Measurements from ENCODE around the gene NXN. TPM values are rescaled to one million over a fixed set of nuclear protein-coding genes. Genes with fewer than 3 reads are reported as not detected.
A peak's percentile ranks its signal among the peaks of the same experiment; 100 is the strongest.

The NXN gene
- total RNA-seq, result under 1 TPM; 0.22 to 0.65 TPM

GRCh38 chr17:979539-980405 is at the start of gene NXN:
Gene NXN (minus strand): TSS chr17:979776.
- POLR2A ChIA-PET, result no interaction called here
- Mint-ChIP-seq H3K36me3 (ENCODE audit: low read depth) (peaks cover 2% of the 10 kb centered on the region), H3K9me3 (no peaks in the 10 kb centered on the region), H3K27ac (peak within 1 kb of the TSS; percentile 9), H3K4me3 (peak within 1 kb of the TSS; percentile 69), H3K4me1 (peaks cover 18% of the 10 kb centered on the region), H3K27me3 (peaks cover 35% of the 10 kb centered on the region)
- CTCF ChIA-PET, result interaction anchor here (1.0 to 4.3 kb wide), 5 partner anchors 17 to 198 kb away, joined by 3 to 31 read pairs (median 4); partner anchors contain the start of genes GLOD4, MRM3 and TIMM22
- DNase-seq, result peak; percentile 83

GRCh38 chr17:1027044-1027443 is 47.5 kb upstream of the NXN start:
- H3K27ac Mint-ChIP-seq, result no peak overlapping the region
- H3K27me3 Mint-ChIP-seq, result no peaks in the 10 kb centered on the region
- CTCF ChIA-PET, result no interaction called here
- DNase-seq, result no peak
- no peak overlapping the region for H3K4me3 Mint-ChIP-seq
- peaks cover 5% of the 10 kb centered on the region for H3K36me3 Mint-ChIP-seq (ENCODE audit: low read depth)
- POLR2A ChIA-PET, result no interaction called here
- H3K9me3 Mint-ChIP-seq, result no peaks in the 10 kb centered on the region
- no peaks in the 10 kb centered on the region for H3K4me1 Mint-ChIP-seq

GRCh38 chr17:1026599-1026975 is 47.0 kb upstream of the NXN start:
- H3K27me3 Mint-ChIP-seq, result no peaks in the 10 kb centered on the region

GRCh38 chr17:1025733-1026598 is 46.4 kb upstream of the NXN start:
- H3K27ac Mint-ChIP-seq, result no peak overlapping the region
- CTCF ChIA-PET, result no interaction called here
- no peaks in the 10 kb centered on the region for H3K4me1 Mint-ChIP-seq
- POLR2A ChIA-PET, result no interaction called here
- H3K36me3 Mint-ChIP-seq (ENCODE audit: low read depth), result peaks cover 5% of the 10 kb centered on the region
- no peak for DNase-seq
- H3K9me3 Mint-ChIP-seq, result no peaks in the 10 kb centered on the region
- no peak overlapping the region for H3K4me3 Mint-ChIP-seq
- no peaks in the 10 kb centered on the region for H3K27me3 Mint-ChIP-seq

More at GRCh38 chr17:1026599-1026975, 47.0 kb upstream of the NXN start:
- no peak for DNase-seq
- H3K4me3 Mint-ChIP-seq, result no peak overlapping the region
- H3K36me3 Mint-ChIP-seq (ENCODE audit: low read depth), result peaks cover 5% of the 10 kb centered on the region
- CTCF ChIA-PET, result no interaction called here
- no peak overlapping the region for H3K27ac Mint-ChIP-seq
- no peaks in the 10 kb centered on the region for H3K9me3 Mint-ChIP-seq
- POLR2A ChIA-PET, result no interaction called here
- no peaks in the 10 kb centered on the region for H3K4me1 Mint-ChIP-seq

GRCh38 chr17:1024076-1024475 is 44.5 kb upstream of the NXN start:
- no peak overlapping the region for H3K27ac Mint-ChIP-seq
- POLR2A ChIA-PET, result no interaction called here
- H3K27me3 Mint-ChIP-seq, result no peaks in the 10 kb centered on the region
- CTCF ChIA-PET, result interaction anchor here (0.6 to 0.7 kb wide), 2 partner anchors 27 to 364 kb away, joined by 3 read pairs; partner anchors contain the start of gene TIMM22
- no peak for DNase-seq
- no peak overlapping the region for H3K4me3 Mint-ChIP-seq
- H3K36me3 Mint-ChIP-seq (ENCODE audit: low read depth), result peaks cover 5% of the 10 kb centered on the region
- no peaks in the 10 kb centered on the region for H3K9me3 Mint-ChIP-seq
- no peaks in the 10 kb centered on the region for H3K4me1 Mint-ChIP-seq

GRCh38 chr17:1022278-1023024 is 42.9 kb upstream of the NXN start:
- Mint-ChIP-seq H3K27ac (no peak overlapping the region), H3K4me1 (no peaks in the 10 kb centered on the region), H3K4me3 (no peak overlapping the region), H3K36me3 (ENCODE audit: low read depth) (peaks cover 5% of the 10 kb centered on the region), H3K27me3 (no peaks in the 10 kb centered on the region), H3K9me3 (no peaks in the 10 kb centered on the region)
- ChIA-PET POLR2A (no interaction called here), CTCF (no interaction called here)
- no peak for DNase-seq

- no peaks in the 10 kb centered on the region for H3K9me3 Mint-ChIP-seq
- no peaks in the 10 kb centered on the region for H3K4me1 Mint-ChIP-seq
- ChIA-PET CTCF (no interaction called here), POLR2A (no interaction called here)
- DNase-seq, result no peak
- H3K27me3 Mint-ChIP-seq, result no peaks in the 10 kb centered on the region
- H3K4me3 Mint-ChIP-seq, result no peak overlapping the region
- H3K36me3 Mint-ChIP-seq (ENCODE audit: low read depth), result peaks cover 5% of the 10 kb centered on the region
- no peak overlapping the region for H3K27ac Mint-ChIP-seq
These were observed 41.6 kb upstream of the NXN start for GRCh38 chr17:1021147-1021546.

- H3K4me3 Mint-ChIP-seq, result no peak overlapping the region
- H3K27ac Mint-ChIP-seq, result no peak overlapping the region
- CTCF ChIA-PET, result no interaction called here
- peaks cover 2% of the 10 kb centered on the region for H3K36me3 Mint-ChIP-seq (ENCODE audit: low read depth)
- no peaks in the 10 kb centered on the region for H3K9me3 Mint-ChIP-seq
- no peaks in the 10 kb centered on the region for H3K4me1 Mint-ChIP-seq
- DNase-seq, result no peak
- no peaks in the 10 kb centered on the region for H3K27me3 Mint-ChIP-seq
- POLR2A ChIA-PET, result no interaction called here
These were observed 39.9 kb upstream of the NXN start for GRCh38 chr17:1019451-1019850.

GRCh38 chr17:1018547-1018946 is 39.0 kb upstream of the NXN start:
- Mint-ChIP-seq H3K27me3 (no peaks in the 10 kb centered on the region), H3K36me3 (ENCODE audit: low read depth) (peaks cover 2% of the 10 kb centered on the region), H3K4me1 (no peaks in the 10 kb centered on the region), H3K9me3 (no peaks in the 10 kb centered on the region), H3K27ac (no peak overlapping the region), H3K4me3 (no peak overlapping the region)
- POLR2A ChIA-PET, result no interaction called here
- DNase-seq, result no peak
- CTCF ChIA-PET, result no interaction called here

GRCh38 chr17:1013729-1014090 is 34.1 kb upstream of the NXN start:
- Mint-ChIP-seq H3K9me3 (no peaks in the 10 kb centered on the region), H3K4me3 (no peak overlapping the region), H3K27me3 (no peaks in the 10 kb centered on the region), H3K27ac (no peak overlapping the region), H3K4me1 (no peaks in the 10 kb centered on the region), H3K36me3 (ENCODE audit: low read depth) (peaks cover 5% of the 10 kb centered on the region)
- DNase-seq, result no peak
- POLR2A ChIA-PET, result no interaction called here
- CTCF ChIA-PET, result no interaction called here

GRCh38 chr17:1012823-1013728 is 33.5 kb upstream of the NXN start:
- Mint-ChIP-seq H3K9me3 (no peaks in the 10 kb centered on the region), H3K36me3 (ENCODE audit: low read depth) (peaks cover 5% of the 10 kb centered on the region), H3K27ac (no peak overlapping the region), H3K27me3 (no peaks in the 10 kb centered on the region), H3K4me1 (no peaks in the 10 kb centered on the region), H3K4me3 (no peak overlapping the region)
- DNase-seq, result no peak
- ChIA-PET CTCF (no interaction called here), POLR2A (no interaction called here)

All from activated CD4-positive, alpha-beta T cell treated with anti-CD3 and anti-CD28 coated beads, Interleukin-2, amount 10 ng/mL, durations not matched to agents 7 days and 5 days (primary cell).